GM18498 (cell line): ENCODE results near the gene PRUNE2.
"Not testable (repeated sequence)": the region's sequence is repeated elsewhere in the genome, so short reads cannot be mapped to it uniquely, and the experiment has no call there.

Source experiments
- ATAC-seq: cut with Tn5 transposase; IDR thresholded peaks from one replicate; pipeline ENCODE4 v1.9.1; 2021; ENCODE audit warnings: mild to moderate bottlenecking, moderate library complexity; ENCODE audit not compliant: unreplicated experiment

PRUNE2 gene

GRCh38 chr9:76799473-76799872 is 106.4 kb downstream of the PRUNE2 start:
- no peak for ATAC-seq

GRCh38 chr9:76798527-76798926 is 107.4 kb downstream of the PRUNE2 start:
- ATAC-seq = no peak

- no peak for ATAC-seq
These were observed 109.6 kb downstream of the PRUNE2 start for GRCh38 chr9:76796296-76796695.

DNA sequence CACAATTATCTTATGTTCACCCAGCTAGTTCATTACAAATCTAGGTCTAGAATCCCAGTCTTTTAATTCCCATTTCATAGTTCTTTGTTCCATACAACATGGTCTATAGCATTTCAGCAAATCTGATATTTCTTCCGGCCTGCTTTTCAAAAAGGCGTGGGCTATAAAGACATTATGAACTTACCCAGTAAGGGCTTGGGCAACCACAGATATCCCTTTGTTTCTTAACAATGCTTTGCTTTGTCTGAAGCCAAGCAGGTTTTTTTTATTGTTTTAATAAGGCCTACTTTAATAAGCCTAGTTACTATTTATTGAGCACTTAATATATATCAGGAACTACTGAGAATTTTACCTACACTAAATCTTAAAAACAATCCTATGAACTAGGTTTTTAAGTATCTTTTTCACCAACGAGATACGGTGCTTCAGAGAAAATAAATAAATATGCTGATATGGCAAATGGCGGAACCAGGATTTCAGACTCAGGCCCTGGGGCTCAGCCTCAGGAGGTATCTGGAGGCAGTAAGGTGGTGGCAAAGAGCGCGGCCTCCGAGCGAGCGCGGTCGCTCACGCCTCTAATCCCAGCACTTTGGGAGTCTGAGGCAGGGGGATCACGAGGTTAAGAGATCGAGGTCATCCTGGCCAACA is 112.0 kb downstream of the PRUNE2 start:
- no peak for ATAC-seq

DNA sequence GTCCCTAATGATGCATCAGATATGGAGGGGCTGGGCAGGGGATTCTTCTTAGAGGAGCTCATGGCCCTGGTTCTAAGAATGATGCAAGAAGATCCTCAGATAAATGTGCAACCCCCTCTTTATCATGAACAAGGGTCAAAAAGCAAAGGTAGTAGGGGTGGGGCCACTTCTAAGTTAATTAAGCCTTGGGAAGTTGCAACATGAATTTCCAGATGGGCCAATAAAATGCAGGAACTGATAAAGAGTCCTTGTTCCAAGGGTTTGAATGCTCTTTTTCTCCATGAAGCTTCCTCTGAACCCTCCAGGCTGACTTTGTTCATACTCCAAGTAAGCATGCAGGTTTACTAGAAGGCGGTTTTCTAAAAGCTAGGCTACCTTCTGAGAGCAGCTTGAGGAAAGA is 116.1 kb downstream of the PRUNE2 start:
- no peak for ATAC-seq

GRCh38 chr9:76787677-76788076 is 118.2 kb downstream of the PRUNE2 start:
- ATAC-seq = no peak

DNA sequence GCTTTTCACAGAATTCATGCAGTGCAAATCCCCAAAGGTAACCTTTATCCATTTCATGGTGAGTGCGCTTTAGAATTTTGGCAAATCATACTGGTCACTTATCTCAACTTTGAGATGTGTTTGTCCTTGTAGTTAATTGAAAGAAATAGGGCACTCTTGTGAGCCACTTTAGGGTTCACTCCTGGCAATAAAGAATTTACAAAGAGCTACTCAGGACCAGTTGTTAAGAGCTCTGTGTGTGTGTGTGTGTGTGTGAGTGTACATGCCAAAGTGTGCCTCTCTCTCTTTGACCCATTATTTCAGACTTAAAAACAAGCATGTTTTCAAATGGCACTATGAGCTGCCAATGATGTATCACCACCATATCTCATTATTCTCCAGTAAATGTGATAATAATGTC is 120.4 kb downstream of the PRUNE2 start:
- no peak for ATAC-seq

- no peak for ATAC-seq
These were observed 121.0 kb downstream of the PRUNE2 start for GRCh38 chr9:76784881-76785280.

- ATAC-seq = no peak
These were observed 133.0 kb downstream of the PRUNE2 start for GRCh38 chr9:76772686-76773445.

- ATAC-seq = no peak
These were observed 139.8 kb downstream of the PRUNE2 start for GRCh38 chr9:76766126-76766525.

- no peak for ATAC-seq
These were observed 141.8 kb downstream of the PRUNE2 start, which contains the start of gene PCA3 for GRCh38 chr9:76764138-76764537. Gene PCA3, plus strand, starts transcription at chr9:76764438.

DNA sequence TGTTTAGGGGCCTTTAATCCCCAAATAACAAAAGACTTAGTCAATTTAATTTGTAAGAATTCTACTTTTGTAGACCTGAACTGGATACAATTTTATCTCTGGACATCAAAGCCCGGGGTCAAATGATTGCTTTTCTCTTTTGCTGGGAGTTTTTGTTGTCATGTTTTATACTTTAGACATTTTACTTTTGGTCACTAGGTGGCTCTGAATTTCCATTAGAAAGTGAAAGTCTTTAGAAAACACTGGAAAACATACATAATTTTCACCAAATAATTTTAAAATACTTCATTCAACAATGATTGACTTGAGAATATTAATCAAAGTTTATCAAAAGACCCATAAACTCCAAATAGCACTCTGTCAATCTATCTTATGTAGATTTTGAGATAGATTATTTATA is 144.5 kb downstream of the PRUNE2 start:
- ATAC-seq = no peak

- no peak for ATAC-seq
These were observed 146.2 kb downstream of the PRUNE2 start for GRCh38 chr9:76759732-76760131.

- no peak for ATAC-seq
These were observed 147.4 kb downstream of the PRUNE2 start for GRCh38 chr9:76758476-76758875.

DNA sequence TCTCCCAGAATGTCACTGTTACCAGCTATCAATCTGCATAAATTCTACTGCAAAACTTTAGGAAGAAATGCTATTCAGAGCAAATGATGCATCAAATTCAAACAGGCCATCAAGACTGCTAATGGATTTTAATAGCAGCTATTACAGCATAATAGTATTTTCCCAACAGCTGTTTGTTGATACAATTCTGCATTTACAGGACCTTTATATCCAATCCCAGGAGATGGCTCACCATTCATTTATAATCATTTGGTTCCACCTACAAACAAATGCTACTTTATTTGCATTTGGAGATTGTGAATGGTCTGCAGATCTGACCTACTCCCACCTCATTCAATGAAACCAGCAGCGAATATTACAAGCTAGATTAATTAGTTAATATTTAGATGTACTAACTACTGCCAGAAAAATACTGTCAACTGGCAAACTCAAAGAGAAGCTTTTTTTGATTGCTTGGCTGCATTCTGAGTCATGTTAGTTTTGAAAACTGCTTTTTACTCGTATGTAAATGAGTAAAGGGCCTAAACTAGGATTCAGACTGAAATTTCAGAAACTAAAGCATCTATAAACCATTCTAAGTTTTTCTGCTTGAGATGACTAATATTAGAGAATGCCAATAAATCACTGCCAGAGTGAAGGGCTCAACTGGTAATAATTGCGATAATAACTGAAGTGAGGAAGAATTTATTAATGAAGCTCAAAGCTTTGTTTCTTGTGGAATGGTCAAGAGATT is 148.8 kb downstream of the PRUNE2 start:
- ATAC-seq = no peak

DNA sequence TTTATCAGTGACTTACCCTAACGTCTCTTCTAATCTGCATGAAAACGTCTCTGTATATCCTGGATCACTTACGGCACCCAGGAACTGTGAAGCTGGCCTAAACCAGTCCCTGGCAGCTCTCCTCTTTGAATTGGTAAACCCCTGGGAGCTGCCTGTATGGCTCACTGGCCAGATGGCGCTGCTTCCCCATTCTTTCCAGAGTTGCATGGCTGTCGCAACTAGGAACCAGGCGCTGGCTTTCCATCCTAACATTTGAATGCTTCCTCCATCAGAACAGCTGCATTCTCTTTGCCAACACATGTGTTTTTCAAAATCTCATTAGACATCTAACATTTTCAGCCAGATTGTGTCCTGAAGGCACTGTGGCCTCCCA is 149.7 kb downstream of the PRUNE2 start:
- no peak for ATAC-seq

- no peak for ATAC-seq
These were observed 154.9 kb downstream of the PRUNE2 start for GRCh38 chr9:76751001-76751400.

GRCh38 chr9:76744336-76744735 is 161.6 kb downstream of the PRUNE2 start:
- ATAC-seq = no peak

DNA sequence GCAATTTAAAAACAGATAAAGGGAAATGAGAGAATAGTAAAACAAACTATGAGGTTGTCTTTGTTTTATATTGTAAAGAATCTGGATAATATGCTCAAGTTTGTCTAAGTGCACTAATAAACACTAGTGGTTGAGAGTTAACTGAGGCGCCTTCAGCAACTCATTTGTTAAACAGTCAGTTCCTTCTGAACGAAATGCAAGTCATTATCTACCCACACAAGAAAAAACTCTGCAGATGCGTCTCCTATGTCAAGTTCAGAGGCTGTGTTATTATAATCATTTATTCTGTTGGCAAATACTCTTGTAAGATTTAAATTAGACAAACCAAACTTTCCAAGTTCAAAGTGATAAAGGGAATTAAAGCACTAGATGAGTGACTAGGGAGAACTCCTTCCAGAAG is 162.0 kb downstream of the PRUNE2 start:
- no peak for ATAC-seq

GRCh38 chr9:76742890-76743289 is 163.0 kb downstream of the PRUNE2 start:
- not testable (repeated sequence) for ATAC-seq

GRCh38 chr9:76741524-76741923 is 164.4 kb downstream of the PRUNE2 start:
- ATAC-seq = no peak

GRCh38 chr9:76738402-76738801 is 167.5 kb downstream of the PRUNE2 start:
- no peak for ATAC-seq
